Stimulated activated CD4-positive, alpha-beta T cell treated with anti-CD3 and anti-CD28 coated beads, Interleukin-1b, Interleukin-23, amount 100 ng/mL, for 1 hour (primary cell): ENCODE results near the gene LIPK.
"Not testable (repeated sequence)": the region's sequence is repeated elsewhere in the genome, so short reads cannot be mapped to it uniquely, and the experiment has no call there.

Experiments
- DNase-seq, 2 donors: peaks; one replicate each; pipeline ENCODE4 v3.0.0-alpha.2; 2020; ENCODE audit warnings: low read depth in 2 of 2

The LIPK gene

GRCh38 chr10:88705958-88706357 is at the start of gene LIPK:
LIPK (plus strand) TSS chr10:88706249; CDS start chr10:88724544, 18,295 bp downstream.
- no peak for DNase-seq

GRCh38 chr10:88657901-88658300 is 48.1 kb upstream of the LIPK start:
- DNase-seq: no peak

- DNase-seq: no peak
Measured at GRCh38 chr10:88659725-88660597, 46.1 kb upstream of the LIPK start.

- no peak for DNase-seq
Measured at GRCh38 chr10:88660598-88660884, 45.5 kb upstream of the LIPK start.

- no peak for DNase-seq
Measured at GRCh38 chr10:88661018-88661417, 45.0 kb upstream of the LIPK start.

GRCh38 chr10:88661577-88661976 is 44.5 kb upstream of the LIPK start:
- no peak for DNase-seq

- DNase-seq: not testable (repeated sequence)
Measured at GRCh38 chr10:88663153-88663552, 42.9 kb upstream of the LIPK start.

- DNase-seq: no peak
Measured at GRCh38 chr10:88664142-88664541, 41.9 kb upstream of the LIPK start, which contains the start of gene LIPF. LIPF (plus strand) TSS chr10:88664442; CDS start chr10:88667298, 2,856 bp downstream.

- no peak for DNase-seq
Measured at GRCh38 chr10:88668465-88668864, 37.6 kb upstream of the LIPK start.

- no peak for DNase-seq
Measured at GRCh38 chr10:88670497-88670896, 35.6 kb upstream of the LIPK start.

GRCh38 chr10:88672041-88672440 is 34.0 kb upstream of the LIPK start:
- DNase-seq: no peak

- DNase-seq: no peak
Measured at GRCh38 chr10:88676283-88677060, 29.6 kb upstream of the LIPK start.

GRCh38 chr10:88680958-88681357 is 25.1 kb upstream of the LIPK start:
- no peak for DNase-seq

- no peak for DNase-seq
Measured at GRCh38 chr10:88682491-88682890, 23.6 kb upstream of the LIPK start.

- no peak for DNase-seq
Measured at GRCh38 chr10:88687853-88688467, 18.1 kb upstream of the LIPK start.

GRCh38 chr10:88689366-88689765 is 16.7 kb upstream of the LIPK start:
- DNase-seq: no peak

GRCh38 chr10:88693392-88694020 is 12.5 kb upstream of the LIPK start:
- no peak for DNase-seq

- no peak for DNase-seq
Measured at GRCh38 chr10:88702848-88703597, 3.0 kb upstream of the LIPK start.

GRCh38 chr10:88707429-88708155 is 1.5 kb downstream of the LIPK start:
- no peak for DNase-seq

- DNase-seq: not testable (repeated sequence)
Measured at GRCh38 chr10:88709361-88709760, 3.3 kb downstream of the LIPK start.

GRCh38 chr10:88715517-88715916 is 9.5 kb downstream of the LIPK start:
- no peak for DNase-seq
